ENCODE data around the gene PSMD1.

Gene PSMD1

DNA sequence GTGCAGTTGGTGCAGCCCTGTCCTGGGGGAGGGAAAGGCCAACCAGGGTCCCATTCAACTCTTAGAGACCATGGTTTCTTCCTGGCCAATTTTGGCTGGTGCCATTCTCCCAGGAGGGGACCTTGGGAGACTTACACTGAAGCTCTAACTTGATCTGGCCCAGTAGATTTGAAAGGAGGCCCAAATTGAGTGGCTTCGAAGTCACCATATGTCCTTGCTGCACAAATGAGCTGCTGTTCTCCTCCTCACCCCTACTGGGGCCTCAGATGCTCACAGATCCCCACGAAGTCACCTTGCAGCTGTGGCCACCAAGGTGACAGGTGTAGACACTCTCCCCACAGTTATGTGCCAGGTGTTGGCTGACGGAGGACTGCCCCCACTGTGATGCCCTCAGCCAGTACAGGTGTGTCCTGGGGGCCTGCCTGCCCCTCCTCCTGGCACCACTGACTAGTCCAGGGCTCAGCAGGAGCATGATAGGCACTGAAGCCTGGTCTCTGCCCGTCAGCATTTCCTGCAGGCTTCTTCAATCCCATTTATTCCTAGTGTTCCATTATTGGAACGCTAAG is 24.0 kb upstream of the PSMD1 start:
- Histone ChIP-seq H3K27ac (ENCODE audit: low read length) (no peak overlapping the region), H4K20me1 (ENCODE audit: insufficient read depth, low read length) (no peaks in the 10 kb centered on the region), H3K27me3 (ENCODE audit: insufficient read depth, low read length, poor library complexity) (peaks cover 3% of the 10 kb centered on the region), H2AFZ (ENCODE audit: low read depth, low read length) (no peak overlapping the region), H3K4me2 (ENCODE audit: insufficient read depth, low read length) (no peak overlapping the region), H3K9me3 (ENCODE audit: insufficient read depth, low read length, severe bottlenecking) (no peaks in the 10 kb centered on the region), H3K79me2 (ENCODE audit: insufficient read depth, low read length) (no peaks in the 10 kb centered on the region), H3K4me3 (ENCODE audit: low read depth in 1 of 2, low read length in 2 of 2) (no peak overlapping the region), H3K36me3 (ENCODE audit: insufficient read depth, low read length) (no peaks in the 10 kb centered on the region), H3K4me1 (ENCODE audit: insufficient read depth, low read length) (no peaks in the 10 kb centered on the region), H3K9ac (ENCODE audit: low read depth, low read length) (no peak overlapping the region)
- TF ChIP-seq EZH2 (IDR thresholded peaks at IDR 0.05; ENCODE audit: borderline replicate concordance, low read depth, low read length, severe bottlenecking) (no peak), CTCF (IDR thresholded peaks at IDR 0.05; ENCODE audit: borderline replicate concordance, extremely low read depth, low read length, poor library complexity, severe bottlenecking) (no peak)
- ATAC-seq (ENCODE audit: insufficient read depth, low read depth) = no peak
- DNase-seq = no peak

GRCh38 chr2:231033147-231034132 is 23.2 kb upstream of the PSMD1 start:
- Histone ChIP-seq H3K27me3 (ENCODE audit: insufficient read depth, low read length, poor library complexity) (peaks cover 3% of the 10 kb centered on the region), H3K4me3 (ENCODE audit: low read depth in 1 of 2, low read length in 2 of 2) (no peak overlapping the region), H2AFZ (ENCODE audit: low read depth, low read length) (no peak overlapping the region), H4K20me1 (ENCODE audit: insufficient read depth, low read length) (no peaks in the 10 kb centered on the region), H3K4me1 (ENCODE audit: insufficient read depth, low read length) (no peaks in the 10 kb centered on the region), H3K79me2 (ENCODE audit: insufficient read depth, low read length) (no peaks in the 10 kb centered on the region), H3K27ac (ENCODE audit: low read length) (no peak overlapping the region), H3K9me3 (ENCODE audit: insufficient read depth, low read length, severe bottlenecking) (no peaks in the 10 kb centered on the region), H3K4me2 (ENCODE audit: insufficient read depth, low read length) (no peak overlapping the region), H3K9ac (ENCODE audit: low read depth, low read length) (no peak overlapping the region), H3K36me3 (ENCODE audit: insufficient read depth, low read length) (no peaks in the 10 kb centered on the region)
- no peak for TF ChIP-seq CTCF (IDR thresholded peaks at IDR 0.05; ENCODE audit: borderline replicate concordance, extremely low read depth, low read length, poor library complexity, severe bottlenecking)
- DNase-seq (no peak), ATAC-seq (ENCODE audit: insufficient read depth, low read depth) (no peak)

DNA sequence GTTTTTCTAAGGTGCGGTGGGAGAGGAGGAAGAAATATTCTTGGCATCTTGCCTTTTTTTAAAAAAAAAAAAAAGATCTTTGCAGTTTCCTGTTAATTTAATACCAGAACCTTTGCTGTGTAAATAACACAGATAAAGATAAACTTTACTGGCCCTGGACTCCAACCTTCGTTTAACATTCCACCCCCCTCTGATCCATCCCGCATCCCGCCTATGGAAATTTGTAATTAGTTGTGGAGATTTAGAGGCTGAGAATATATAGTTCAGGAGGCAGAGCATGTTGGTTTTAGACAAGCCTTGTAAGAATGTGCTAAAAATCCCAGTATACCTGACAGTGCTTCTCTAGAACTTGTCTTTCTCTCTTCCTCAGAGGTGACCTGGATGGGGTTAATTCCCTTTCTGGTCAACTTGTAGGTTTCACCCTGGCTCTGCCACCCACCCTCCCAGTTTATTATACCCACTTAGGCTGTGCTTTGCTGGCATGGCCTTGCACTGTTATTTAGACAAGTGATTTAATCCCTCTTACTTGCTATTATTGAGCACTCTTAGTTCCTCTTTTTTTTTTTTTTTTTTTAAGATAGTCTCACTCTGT is 22.3 kb upstream of the PSMD1 start:
- Histone ChIP-seq H3K79me2 (ENCODE audit: insufficient read depth, low read length) (no peaks in the 10 kb centered on the region), H3K4me3 (ENCODE audit: low read depth in 1 of 2, low read length in 2 of 2) (no peak overlapping the region), H3K27me3 (ENCODE audit: insufficient read depth, low read length, poor library complexity) (peaks cover 3% of the 10 kb centered on the region), H4K20me1 (ENCODE audit: insufficient read depth, low read length) (no peaks in the 10 kb centered on the region), H3K9ac (ENCODE audit: low read depth, low read length) (no peak overlapping the region), H2AFZ (ENCODE audit: low read depth, low read length) (no peak overlapping the region), H3K4me1 (ENCODE audit: insufficient read depth, low read length) (no peaks in the 10 kb centered on the region), H3K36me3 (ENCODE audit: insufficient read depth, low read length) (no peaks in the 10 kb centered on the region), H3K9me3 (ENCODE audit: insufficient read depth, low read length, severe bottlenecking) (no peaks in the 10 kb centered on the region), H3K4me2 (ENCODE audit: insufficient read depth, low read length) (no peak overlapping the region), H3K27ac (ENCODE audit: low read length) (no peak overlapping the region)
- ATAC-seq (ENCODE audit: insufficient read depth, low read depth) (no peak), DNase-seq (no peak)
- no peak for TF ChIP-seq CTCF (IDR thresholded peaks at IDR 0.05; ENCODE audit: borderline replicate concordance, extremely low read depth, low read length, poor library complexity, severe bottlenecking)
- TF ChIP-seq EZH2 (IDR thresholded peaks at IDR 0.05; ENCODE audit: borderline replicate concordance, low read depth, low read length, severe bottlenecking) = no peak

Measured in DND-41 (cell line).